Activated naive CD4-positive, alpha-beta T cell treated with Interleukin-2 at 50 U/mL for 16 hours (primary cell): ENCODE measurements around the gene ARHGAP10.

Experiments used
- DNase-seq: peaks from one replicate; pipeline ENCODE4 v3.0.0-alpha.2; 2020

The ARHGAP10 gene, protein sequence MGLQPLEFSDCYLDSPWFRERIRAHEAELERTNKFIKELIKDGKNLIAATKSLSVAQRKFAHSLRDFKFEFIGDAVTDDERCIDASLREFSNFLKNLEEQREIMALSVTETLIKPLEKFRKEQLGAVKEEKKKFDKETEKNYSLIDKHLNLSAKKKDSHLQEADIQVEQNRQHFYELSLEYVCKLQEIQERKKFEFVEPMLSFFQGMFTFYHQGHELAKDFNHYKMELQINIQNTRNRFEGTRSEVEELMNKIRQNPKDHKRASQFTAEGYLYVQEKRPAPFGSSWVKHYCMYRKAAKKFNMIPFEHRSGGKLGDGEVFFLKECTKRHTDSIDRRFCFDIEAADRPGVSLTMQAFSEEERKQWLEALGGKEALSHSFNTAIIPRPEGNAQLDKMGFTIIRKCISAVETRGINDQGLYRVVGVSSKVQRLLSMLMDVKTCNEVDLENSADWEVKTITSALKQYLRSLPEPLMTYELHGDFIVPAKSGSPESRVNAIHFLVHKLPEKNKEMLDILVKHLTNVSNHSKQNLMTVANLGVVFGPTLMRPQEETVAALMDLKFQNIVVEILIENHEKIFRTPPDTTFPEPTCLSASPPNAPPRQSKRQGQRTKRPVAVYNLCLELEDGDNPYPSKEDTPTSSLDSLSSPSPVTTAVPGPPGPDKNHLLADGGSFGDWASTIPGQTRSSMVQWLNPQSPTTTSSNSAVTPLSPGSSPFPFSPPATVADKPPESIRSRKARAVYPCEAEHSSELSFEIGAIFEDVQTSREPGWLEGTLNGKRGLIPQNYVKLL

DNA sequence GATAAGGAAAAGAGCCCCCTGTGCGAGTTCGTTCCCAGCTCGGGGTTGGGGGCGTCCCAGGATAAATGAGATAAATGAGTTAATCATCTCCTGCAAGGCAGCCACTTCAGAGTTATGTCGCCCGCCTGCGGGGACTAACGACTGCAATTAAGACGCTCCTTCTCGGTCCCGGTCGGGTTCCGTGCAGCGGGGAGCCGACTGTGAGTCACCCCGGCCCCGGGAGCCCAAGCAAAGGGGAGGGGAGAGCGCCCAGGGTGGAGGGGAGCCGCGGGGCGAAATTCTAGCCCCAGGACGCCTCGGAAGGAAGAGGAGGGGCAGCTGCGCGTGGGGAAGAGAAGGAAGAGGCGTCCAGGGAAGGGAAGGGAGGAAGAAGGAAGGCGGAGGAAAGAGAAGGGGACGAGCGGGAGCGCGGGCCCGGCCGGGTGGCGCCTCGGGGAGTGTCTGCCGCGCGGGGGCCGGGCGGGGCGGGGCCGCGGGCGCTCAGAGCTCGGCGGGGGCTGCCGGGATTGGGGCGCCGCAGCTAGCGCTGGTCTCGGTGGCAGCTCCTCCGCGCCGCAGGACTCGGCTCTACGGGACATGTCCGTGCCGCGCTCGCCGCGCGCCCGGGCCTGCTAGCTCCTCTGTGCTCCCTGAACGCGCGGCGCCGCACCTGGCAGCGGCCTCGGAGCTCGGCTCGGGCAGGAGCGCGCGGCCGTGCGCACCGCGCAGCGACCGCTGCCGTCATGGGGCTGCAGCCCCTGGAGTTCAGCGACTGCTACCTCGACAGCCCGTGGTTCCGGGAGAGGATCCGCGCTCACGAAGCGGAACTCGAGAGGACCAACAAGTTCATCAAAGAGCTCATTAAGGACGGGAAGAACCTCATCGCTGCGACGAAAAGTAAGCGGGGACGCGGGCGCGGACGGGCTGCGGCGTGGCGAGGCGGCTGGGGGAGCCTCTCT is at the start of gene ARHGAP10:
TSS of gene ARHGAP10 (plus strand) at position 509 of the 938 bp plus-strand sequence. CDS start at position 723, 214 bp downstream.
- peak; percentile 79 for DNase-seq

DNA sequence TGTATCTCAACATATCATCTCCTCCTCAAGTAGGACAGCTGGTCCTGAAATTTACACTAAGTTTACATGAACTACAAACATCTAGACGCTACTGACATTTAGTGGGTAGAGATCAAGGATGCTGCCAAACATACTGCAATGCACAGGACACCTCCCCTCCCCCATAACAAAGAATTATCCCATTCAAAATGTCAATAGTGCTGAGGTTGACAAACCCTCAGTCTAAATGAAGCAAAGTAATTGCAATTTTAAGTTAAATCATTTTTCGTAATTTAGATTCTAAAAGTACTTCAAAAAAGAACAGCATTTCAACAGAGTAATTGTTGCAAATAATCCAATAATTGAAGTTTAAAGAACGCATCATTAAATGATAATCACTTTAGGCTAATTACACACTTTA is 49.1 kb upstream of the ARHGAP10 start:
- DNase-seq: no peak

DNA sequence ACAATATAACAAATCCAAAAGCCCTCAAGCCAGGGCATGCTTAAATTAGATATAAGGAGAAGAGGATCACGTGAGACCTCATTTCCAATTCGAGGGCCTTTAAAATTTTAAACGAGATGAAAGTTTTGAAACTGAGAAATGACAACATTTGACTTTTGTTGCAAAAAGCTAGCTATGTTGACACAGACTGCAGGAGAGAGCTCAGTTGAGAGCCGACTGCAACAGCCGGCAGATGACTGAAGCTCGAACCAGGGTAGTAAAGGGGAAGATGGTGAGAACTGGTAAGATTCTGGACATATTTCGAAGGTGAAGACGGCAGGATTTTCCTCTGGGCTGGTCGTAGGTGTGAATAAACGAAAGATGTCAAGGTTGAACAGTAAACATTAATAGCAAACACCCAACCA is 48.7 kb upstream of the ARHGAP10 start:
- peak; percentile 6 for DNase-seq

DNA sequence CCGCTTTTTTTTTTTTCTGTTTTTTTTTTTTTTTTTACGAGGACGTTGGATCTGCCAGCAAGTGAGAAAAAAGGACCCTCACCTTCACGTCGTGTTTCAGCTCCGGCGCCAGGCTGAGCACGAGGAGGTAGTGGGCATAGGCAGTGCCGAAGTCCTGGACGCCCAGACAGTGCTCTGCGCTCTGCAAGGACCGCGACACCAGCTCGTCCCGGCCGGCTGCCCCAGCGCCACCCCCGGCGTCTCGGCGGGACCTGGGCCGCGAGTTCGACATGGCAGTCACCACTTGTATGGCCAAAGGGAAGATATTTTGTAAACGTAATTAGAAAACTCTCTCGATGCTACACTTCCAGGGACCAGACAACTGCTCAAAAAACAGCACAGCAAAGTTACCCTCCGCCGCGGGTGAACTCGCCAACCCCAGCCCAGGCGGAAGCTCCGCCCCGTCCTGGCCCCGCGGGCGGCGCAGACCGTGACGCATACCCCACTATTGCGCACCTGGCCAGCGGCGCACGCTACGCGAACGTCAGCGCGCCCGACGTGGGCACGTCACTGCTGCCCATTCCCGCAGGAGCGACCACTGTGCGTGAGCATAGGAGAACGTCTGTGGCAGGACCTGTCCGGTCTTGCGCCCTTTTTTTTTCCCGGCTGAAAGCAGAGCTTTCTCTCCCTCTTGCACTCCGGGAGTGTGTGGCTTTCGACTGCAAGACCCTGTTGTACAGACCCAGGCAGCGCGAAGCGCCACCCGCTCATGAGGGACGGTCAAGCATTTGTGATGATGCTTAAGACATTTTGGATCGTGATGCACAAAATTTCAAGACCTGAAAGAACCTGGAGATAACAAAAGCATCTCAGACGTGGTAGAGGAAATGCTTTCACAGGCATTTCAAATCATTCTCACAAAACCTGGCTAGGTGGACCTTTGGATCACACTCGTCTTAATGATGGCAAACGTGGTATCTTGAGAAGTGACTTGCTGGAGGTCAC is 47.9 kb upstream of the ARHGAP10 start, which contains the start of gene PRMT9:
TSS of gene PRMT9 (minus strand) at position 447 of the 984 bp plus-strand sequence. CDS start at position 271, 176 bp downstream.
- DNase-seq: peak; percentile 89

DNA sequence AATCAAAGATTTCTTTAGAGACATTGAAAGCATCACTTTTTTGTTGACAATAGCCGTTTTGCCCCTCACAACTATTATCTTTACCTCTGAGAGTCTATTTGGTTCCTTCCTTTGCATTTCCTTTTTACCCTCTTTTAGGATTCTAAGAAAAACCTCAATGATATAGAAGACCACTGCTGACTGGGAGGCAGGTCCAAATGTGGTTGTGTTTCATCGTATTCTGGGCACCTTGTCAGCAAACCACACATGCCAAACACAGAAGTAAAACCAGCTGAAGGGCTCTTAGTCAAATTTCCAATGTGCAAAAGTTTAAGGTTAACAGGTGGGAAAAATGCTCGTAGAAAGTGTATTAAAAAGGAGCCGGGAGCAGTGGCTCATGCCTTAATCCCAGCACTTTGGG is 42.8 kb upstream of the ARHGAP10 start:
- no peak for DNase-seq

DNA sequence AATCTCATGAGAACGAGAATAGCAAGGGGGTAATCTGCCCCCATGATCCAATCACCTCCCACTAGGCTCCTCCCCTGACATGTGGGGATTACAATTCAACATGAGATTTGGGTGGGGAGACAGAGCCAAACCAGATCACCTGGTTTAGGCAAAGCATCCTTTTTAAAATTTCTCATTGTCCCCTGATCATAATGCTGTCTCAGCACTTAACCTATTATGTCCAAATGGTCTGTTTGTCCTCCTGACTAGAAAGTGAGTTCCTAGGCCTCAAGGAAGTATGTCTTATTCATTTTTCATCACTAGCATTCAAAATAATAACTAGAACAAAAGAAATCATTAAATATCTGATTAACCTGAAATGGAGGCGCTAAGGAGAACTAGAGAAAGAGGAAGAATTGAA is 40.1 kb upstream of the ARHGAP10 start:
- DNase-seq: no peak

DNA sequence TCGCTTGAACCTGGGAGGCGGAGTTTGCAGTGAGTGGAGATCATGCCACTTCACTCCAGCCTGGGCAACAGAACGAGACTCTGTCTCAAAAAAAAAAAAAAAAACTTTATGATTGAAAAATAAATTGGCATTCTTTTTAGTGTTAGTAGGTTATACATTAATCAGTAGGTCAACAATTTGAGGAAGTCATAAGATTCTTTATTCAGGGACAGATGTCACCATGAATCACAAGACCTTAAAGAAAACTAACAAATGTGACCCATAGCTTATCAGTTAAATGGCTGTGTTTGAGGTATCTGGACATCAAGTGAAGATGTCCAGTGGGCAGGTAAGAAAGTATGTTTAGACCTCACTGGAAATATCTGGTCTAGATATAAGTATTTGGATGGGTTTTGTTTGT is 38.7 kb upstream of the ARHGAP10 start:
- DNase-seq: no peak

DNA sequence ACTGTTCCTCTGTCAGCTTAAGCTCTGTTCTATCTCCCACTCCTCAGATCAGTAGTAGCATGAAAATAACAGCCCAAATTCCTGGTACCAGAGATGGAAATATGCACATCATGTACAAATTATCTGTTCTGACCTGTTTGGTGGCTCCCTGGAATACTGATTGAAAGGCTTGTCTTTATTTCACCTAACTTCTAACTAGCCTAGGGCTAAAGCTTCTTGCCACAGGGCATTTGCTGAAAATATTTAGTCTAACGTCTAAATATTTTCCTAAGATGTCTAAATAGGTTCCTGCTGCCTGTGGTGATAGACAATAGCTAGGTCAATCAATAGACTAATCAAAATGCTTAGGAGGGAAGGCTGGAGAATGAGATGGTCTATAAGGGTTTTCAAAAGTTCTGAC is 35.0 kb upstream of the ARHGAP10 start:
- DNase-seq: no peak

DNA sequence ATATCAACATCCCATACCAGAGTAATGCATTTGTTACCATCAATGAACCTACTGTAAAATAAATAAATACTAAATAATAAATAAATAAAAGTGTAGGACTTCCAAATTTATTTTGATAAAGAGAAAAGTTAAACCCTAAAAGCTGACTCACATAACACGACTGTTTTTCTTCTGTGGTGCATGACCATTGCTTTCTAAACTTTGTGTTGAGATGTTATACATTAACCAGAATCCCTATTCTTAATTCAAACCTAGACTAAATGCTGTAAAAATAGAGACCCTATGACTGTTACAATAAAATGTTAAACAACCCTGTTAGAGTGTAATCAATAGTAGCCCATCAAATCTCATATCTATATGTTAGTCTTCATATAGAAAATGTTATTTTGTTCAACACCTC is 27.0 kb upstream of the ARHGAP10 start:
- DNase-seq: no peak

DNA sequence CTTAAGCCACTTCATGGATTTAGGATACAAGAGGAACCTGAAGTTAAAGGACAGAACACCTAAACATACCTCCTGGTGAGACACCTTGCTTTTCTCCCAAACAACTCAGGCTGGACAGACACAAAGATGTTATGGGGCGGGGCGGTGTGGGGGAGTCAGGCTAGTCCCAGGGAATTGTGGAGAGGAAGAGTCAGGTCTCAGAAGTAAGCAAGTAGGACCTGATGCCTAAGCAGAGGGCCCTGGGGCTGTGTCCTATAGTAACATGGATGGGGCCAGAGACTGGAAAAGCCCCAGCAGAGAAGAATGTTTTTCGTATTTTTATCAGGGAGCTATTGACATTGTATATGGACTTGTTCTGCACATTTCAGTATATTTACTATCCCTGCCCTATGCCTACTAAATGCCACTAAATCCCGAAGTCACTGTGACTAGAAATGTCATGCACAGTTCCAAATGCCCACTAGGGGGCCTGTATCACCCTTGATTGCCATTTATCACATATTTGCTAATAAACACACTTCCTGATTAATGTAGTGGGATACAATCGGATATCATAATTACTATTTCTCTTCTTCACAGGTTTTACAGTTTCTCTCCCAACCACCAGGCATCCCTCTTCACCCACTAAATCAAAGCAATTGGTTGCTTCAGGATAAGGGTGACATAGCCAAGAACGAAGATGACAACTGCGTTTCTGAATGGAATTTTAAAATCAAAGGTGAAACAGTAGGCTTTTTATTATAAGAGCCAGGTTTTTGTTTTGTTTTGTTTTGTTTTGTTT is 23.8 kb upstream of the ARHGAP10 start:
- peak; percentile 54 for DNase-seq

DNA sequence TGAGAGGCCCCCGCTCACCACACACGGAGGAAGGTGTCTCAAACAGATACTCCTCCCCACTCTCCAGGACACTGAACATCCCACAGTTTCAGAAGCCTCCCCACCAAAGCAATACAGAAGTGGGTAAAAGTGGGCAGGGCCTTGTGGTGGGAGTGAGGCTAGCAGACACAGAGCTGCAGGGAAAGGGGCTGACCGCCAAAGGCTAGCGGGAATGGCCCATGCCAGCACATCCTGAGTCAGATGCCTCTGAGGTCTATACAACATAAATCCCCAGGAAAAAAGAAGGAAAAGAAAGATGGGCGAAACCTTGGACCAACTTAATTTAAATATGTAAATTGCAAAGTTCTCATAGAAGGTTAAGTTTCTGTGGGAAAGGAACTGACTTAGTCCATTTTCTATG is 21.9 kb upstream of the ARHGAP10 start:
- DNase-seq: no peak

DNA sequence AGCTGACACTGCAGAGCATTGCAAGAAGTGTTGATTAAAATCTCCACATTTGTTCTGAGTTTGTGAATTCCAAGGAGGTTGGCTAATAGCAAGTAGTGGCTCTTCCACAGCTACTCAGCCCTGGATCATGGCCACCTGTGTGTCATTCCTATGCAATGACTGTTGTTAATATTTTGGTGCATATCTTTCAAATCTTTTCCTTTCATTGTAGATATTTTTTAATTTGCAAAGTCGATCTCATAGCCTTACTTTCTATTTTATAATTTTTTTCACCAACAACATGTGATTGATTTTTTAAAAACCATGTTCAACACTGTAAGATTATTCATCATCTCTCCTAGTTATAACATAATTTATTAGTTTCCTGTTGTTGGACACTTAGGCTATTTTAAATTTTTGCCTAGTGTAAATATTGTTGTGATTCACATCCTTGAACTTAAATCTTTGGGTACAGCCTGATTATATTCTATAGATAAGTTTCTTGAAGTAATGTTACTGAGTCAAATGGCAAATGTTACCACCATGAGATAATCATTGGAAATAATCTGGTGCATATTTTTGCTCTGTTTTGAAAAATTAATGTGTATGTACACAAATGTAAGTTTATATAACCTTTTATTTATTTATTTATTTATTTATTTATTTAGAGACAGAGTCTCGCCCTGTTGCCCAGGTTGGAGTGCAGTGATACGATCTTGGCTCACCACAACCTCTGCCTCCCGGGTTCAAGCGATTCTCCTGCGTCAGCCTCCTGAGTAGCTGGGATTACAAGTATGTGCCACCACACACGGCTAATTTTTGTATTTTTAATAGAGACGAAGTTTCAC is 17.1 kb upstream of the ARHGAP10 start:
- no peak for DNase-seq

DNA sequence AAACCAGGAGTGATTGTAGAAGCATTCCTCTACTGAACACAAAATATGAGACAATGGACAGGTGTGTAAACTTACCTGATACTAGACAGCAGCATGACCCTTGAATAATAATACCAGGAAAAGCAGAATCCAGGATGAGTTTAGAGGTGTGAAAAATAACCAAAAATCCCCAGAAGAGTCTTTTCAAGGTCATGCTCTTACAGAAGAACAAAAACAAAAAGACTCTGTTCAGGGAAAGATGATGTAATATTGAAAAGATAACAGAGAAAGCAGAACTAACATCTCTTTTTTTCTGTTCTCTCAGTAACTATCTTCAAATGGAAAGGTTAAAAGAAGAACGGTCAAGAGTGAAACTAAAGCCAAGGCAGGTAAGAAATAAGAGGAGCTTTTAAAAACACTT is 14.0 kb upstream of the ARHGAP10 start:
- no peak for DNase-seq

DNA sequence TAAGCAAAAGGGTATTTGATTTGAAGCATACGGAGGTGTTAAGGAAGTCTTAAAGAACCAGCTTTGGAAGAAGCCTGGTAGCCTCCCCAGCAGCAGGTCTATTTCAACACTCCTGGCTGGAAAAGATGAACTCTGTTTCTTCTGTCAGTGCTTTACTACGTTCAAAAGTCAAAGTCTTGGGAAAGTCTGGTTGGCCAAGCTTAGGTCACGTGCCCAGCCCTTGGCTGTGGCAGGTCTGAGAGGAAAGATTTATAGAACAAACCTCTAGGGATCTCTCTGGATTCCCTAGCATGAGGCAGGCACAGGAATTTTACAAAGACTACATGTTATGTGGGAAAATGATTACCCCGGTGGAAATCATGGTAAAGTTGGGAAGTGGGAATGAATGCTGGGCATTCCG is 8.6 kb upstream of the ARHGAP10 start:
- DNase-seq: no peak

DNA sequence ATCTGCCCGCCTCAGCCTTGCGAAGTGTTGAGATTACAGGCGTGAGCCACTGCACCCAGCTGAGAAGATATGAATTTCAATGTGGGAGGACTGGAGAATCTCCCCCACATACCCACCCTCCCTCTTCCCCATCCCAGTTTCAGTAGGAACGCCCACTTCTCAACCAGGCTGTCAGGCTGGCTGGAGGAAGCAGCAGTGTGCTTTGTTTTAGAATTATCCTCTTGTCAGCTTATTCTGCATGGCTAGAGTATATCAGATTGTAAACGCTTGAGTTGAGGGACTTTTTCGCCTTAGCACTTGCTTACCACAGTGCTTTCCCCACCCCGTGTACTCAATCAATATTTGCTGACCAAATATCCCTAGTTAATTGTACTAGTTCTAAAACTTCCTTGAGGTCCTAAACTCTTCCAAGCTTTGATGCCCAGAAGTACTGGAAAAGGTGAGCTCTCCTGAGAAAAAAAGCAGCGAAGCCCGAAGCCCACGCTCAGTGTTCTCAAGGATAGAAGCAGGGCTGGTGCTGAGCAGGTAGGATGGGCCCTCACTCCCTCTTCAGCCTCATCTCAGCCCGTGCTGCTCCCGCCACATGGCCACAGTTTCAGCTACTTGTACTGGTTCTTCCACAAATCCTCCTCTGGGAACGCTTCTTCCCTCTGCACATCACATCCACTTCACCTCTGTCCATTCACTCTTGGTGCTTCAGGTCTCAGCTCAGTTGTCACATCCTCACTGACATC is 7.3 kb upstream of the ARHGAP10 start:
- no peak for DNase-seq

DNA sequence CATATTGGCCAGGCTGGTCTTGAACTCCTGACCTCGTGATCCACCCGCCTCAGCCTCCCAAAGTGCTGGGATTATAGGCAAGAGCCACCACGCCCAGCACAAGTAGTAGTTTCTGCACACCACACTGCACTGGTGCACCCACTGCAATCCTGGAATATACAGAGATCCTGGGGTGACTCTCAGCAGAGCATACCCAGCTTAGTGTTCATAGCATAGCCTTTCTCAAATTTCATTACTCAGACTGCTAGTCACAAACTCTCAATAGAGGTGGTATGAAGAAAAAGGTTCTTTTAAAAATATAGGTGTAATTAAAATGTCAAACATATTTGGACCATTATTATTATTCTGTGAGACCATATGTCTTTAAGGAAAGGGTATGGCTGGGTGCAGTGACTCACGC is 6.2 kb upstream of the ARHGAP10 start:
- DNase-seq: no peak

DNA sequence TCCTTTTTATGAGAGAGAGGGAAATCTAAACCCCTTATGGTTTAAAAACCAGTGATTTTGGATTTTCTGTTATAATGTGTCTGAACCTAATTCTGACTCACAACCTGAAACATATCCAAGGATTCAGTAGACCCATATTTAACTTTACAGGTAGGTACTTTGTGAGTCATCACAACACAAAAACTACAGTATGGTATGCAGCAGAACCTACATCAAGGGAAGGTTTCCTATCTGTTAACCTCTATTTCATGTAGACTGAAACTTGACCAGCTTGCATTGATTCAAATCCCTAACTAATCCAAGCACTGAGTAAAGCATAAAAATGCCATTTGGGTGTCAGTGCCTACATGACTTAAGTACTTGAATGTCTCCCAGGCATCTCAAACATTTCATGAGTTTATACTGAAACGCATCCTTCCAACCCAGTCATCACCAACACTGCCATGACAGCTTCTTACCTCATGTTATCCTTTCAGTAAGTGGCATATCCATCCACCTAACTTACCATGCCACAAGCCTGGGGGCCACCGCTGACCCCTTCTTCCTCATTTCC is 4.3 kb upstream of the ARHGAP10 start:
- DNase-seq: no peak

DNA sequence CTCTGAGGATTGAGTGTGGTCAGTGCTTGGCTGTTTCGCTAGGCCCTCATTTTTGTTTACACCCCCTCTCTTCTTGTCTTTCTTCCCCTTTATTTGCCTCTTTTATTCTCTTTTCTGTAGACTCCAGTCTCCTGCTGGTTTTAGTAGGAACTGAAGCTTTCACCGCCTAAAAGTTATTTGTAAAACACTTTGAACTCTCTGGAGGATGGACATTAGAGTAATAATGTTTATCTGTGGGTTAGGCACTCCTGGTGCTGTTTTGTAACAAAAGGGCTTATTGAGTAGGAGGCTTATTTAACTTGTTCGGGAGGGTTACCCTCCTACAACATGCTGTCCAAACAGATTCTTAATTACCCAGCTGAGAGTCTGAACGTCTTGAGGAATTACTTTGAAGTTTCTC is 1.6 kb upstream of the ARHGAP10 start:
- DNase-seq: no peak
